Dermis microvascular lymphatic vessel endothelial cell (primary cell): ENCODE measurements around the gene BCL2L2. TPM values are rescaled to one million over a fixed set of nuclear protein-coding genes. Genes with fewer than 3 reads are reported as not detected.

Experiments
- DNase-seq, 2 donors: peaks; one replicate each; pipeline versions ENCODE4 v3.0.0 to v3.0.0-alpha.2; 2010; ENCODE audit warnings: low read depth in 2 of 2
- total RNA-seq: library from RNA; depleted of rRNA; stranded (reverse); fragments of >200 nt; gene quantifications from 2 replicates; pipeline ENCODE4 v1.2.1, GENCODE V29; 2014

BCL2L2 gene
- total RNA-seq, 1 donor from 2014 or later = 10.9 TPM

DNA sequence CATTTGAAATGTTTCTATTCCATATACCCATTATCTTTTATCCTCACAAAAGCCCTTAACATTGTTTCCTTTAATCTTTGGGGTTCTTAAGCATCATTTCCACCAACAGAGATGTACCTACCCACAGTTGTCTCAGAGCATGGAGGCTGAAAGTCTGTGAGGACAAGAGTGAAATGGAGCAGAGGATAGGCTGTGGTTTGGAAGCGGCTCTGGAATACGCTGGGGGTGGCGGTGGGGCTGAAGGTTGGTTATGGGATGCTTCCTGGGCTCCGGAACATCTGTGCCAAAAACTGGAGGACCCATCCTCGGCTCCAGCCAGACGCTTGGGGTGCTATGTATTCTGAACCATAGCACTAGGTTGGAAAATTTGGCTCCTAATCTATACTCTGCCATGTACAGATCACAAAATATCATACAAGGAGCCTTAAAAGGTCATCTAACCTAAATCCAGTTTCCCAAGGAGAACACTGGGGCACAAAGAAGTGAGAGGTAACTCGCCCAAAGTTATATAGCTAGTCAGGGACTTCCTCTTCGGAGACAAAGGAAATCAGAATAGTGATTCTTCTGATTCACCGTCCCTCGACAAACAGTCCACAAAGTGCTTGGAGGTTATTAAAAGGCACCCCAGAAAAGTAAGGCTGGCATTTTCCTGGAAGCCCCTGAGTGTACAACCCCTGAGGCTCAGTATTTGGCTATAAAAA is 6.5 kb upstream of the BCL2L2 start:
- DNase-seq = no peak

DNA sequence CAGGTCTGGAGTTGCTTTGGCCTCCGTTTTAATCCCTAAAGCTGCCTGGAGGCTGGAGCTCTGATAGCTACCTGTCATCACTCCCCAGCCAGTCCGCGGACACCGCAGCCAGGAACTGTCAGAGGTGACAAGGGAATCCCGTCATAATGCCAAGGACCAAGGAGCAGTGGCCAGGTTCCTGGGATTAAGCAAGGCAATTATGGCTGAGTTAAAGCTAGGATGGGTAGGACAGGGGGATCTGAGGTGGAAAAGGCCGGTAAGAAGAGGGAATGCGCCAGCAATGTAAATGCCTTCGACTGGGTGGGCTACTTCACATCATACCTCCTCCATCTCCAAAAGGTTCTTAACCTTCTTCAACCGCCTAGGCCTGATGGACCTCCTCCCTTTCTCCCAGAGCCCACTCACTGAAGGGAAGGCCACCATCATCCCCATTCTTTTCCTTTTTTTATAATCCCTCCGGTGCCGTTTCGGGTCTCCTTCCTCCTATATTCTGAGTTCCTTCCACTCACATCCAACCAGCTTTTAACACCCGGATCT is 5.9 kb upstream of the BCL2L2 start:
- DNase-seq = peak in 1 of 2 donors; percentile 47

DNA sequence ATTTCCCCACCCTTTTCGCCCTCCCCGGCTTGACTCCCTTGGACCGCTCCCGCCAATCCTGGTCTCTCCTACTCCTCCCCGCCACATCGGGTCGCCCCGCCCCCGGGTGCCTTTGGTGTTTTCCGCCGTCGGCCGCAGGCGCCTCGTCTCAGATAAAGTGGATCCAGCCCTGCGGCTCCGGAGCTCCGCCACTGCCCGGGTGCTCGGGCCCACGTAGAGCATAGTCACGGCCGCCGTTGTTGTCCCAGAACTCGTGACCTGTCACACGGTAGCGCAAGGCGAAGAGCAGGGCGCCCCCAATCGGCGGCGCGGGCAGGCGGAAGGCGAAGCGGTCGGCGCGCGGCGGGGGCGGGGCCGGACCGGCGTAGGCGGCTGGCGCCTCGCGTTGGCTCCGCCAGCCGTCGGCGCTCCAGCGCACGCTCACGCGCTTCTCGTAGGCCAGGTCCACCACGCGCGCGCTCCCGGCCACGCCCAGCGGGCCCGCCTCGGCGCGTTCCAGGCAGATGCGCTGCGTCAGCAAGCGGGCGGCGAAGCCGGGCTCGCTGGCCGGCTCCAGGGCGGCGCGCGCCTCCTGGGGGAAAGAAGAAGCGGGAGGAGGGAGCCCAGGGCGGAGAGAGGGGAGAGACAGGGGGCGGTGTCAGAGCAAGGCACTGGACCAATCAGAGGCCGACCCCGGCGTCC is 5.2 kb upstream of the BCL2L2 start:
- peak; percentile 95 to 99 for DNase-seq

DNA sequence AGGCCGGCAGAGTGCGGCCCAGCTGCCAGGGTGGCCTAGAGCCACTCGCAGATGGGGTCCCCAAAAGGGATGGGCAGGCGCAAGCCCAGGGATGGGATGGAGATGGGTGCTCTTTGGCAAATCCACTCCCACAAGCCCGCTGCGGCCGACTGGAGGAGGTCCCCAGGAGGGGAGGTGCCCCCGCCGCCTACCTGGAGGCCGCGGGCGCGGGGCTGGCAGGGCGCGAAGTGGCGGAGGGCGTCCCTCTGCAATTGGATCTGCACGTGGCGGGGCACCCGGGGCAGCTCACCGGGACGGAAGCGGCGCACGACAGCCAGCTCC is 4.7 kb upstream of the BCL2L2 start:
- DNase-seq = no peak

DNA sequence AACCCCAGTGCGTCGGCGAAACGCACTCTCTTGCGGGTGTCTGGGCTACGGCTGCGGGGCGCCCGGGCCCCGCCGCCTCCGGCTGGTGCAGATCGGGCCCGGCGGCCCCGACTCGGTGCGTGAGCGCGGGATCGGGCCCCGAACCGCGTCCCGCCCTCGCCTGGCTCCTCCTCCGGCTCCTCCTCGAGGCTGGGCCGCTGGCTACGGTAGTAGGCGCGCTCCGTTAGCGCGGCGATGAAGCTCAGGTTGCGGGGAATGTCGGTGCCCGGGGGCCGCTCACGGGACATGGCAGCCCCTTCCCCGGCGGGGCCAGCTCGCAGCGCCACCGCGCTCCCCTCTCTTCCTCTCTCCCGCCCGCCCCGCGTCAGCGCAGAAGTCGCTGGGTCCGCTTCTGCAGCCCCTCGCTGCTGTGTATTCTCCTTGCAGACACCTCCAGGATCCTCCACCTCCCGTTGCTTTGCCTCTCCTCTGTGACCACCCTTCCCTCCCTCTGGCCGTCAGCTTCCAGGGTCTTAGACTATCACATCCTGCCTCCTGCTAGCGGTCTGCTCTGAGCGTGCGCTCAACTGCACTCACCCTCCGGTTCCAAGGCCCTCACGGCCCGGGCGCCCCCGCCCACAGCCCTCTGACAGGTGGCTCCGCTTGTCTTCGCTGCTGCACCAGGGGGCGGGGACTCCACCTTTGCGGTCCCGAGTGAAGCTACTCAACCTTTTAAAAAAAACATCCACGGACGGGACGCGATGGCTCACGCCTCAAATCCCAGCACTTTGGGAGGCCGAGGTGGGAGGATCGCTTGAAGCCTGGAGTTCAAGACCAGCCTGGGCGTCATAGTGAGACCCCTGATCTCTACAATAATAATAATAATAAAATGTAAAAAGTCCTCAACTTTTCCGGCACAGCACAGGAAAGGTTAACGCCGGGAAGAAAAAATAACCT is 4.1 kb upstream of the BCL2L2 start, which contains the start of gene PPP1R3E:
Gene PPP1R3E, minus strand, starts transcription at position 570 of the 936 bp plus-strand sequence. Its CDS starts 283 bp downstream, at position 287.
- DNase-seq = peak in 1 of 2 donors; percentile 63

DNA sequence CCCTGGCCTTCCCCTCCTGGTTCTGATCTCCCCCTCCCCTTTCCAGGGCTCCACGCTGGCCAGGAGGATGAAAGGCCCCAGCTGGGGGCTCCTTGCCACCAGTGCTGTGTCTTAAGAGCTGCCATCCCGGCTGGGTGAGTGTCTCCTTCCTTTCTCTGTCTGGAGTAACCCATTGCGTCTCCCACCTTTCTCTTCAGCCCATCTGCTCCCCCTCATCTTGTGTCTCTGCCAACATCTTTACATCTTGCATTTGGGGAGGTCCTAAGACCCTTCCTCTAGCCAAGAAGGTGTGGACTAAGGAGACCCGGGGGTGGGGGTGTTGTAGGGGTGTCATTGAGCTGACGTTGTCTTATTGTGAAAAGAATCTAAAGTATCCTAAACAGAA is 505 bp downstream of the BCL2L2 start:
- DNase-seq = no peak

DNA sequence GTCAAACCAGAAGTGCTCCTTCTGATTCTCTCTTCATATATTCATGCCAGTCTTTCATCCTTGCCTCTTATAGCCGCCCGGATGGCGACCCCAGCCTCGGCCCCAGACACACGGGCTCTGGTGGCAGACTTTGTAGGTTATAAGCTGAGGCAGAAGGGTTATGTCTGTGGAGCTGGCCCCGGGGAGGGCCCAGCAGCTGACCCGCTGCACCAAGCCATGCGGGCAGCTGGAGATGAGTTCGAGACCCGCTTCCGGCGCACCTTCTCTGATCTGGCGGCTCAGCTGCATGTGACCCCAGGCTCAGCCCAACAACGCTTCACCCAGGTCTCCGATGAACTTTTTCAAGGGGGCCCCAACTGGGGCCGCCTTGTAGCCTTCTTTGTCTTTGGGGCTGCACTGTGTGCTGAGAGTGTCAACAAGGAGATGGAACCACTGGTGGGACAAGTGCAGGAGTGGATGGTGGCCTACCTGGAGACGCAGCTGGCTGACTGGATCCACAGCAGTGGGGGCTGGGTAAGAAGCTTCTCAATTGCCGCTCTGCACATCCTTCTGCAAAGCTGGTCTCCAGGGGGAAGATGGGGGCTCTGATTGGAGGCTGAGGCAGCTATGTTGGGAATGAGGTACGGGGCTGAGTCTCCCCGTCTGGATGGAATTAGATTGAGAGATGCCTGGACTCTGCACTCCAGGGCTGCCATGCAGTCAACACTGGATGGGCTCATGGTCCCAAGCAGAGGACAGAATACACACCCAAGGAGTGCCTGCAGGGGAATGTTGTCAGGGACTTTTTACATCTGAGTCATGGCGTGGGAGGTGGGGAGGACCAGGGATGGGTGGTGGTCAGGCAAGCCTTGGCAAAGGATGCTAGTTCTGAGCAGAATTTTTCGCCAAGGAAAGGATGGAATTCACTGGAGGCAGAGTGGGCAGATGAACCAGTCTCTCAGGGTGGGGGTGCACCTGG is 1.3 kb downstream of the BCL2L2 start:
- no peak for DNase-seq

DNA sequence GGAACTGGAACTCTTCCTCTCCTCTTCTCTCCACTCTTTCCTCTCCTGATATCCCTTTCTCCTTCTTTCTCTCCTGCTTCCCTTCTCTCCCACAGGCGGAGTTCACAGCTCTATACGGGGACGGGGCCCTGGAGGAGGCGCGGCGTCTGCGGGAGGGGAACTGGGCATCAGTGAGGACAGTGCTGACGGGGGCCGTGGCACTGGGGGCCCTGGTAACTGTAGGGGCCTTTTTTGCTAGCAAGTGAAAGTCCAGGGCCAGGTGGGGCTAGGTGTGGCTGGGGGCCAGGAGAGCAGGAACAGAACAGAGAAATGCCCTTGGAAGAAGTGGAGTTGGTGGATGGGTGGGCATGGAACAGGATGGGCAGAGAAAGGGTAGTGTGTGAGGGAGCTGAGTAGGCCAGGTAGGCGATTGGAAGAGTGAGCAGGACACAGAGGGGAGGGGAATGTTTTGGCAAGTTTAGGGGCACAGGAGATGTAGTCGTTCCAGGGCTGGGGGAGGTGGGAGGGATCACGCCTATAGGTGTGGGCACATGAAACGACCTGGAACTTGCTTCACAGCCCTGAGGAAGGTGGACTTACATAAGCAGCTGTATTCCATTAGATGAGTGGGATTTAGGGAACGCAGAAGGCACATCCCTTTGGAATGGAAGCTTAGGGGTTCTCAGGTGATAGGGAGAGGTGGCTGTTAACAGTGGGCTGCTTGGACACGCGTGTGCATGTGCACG is 2.2 kb downstream of the BCL2L2 start:
- DNase-seq = no peak

DNA sequence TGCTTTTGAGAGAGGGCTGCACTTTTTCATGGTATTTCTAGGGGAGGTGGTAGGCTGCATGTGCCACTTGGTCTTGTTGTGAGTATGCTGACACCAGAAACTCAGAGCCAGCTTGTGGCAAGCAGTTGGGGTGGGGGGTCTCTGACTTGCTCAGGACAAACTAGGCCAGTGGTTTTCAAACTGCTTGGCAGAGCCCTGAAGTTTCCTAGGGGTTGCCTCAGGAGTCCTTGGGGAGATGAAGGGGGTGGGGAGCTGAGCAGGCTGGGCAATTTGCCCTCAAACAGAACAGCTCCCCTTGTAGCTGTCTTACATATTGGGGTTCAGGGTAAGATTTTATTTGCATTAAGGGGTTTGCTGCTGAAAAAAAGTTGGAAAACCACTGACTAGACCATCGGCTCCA is 3.9 kb downstream of the BCL2L2 start:
- DNase-seq = no peak

DNA sequence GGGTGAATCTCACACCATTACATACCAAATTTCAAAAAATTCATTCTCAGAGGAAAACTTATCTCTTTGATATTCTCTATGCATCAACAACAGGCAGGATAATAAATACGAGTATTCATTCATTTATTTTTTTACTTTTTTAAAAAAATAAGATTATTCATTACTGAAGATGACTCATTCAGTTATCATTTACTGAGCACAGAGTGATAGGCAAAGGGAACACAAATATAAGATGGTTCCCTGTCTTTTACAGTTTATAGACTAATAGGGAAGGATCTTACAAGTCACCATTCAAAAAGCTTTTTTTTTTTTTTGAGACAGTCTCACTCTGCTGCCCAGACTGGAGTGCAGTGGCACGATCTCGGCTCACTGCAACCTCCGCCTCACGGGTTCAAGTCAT is 9.7 kb downstream of the BCL2L2 start:
- DNase-seq = no peak

DNA sequence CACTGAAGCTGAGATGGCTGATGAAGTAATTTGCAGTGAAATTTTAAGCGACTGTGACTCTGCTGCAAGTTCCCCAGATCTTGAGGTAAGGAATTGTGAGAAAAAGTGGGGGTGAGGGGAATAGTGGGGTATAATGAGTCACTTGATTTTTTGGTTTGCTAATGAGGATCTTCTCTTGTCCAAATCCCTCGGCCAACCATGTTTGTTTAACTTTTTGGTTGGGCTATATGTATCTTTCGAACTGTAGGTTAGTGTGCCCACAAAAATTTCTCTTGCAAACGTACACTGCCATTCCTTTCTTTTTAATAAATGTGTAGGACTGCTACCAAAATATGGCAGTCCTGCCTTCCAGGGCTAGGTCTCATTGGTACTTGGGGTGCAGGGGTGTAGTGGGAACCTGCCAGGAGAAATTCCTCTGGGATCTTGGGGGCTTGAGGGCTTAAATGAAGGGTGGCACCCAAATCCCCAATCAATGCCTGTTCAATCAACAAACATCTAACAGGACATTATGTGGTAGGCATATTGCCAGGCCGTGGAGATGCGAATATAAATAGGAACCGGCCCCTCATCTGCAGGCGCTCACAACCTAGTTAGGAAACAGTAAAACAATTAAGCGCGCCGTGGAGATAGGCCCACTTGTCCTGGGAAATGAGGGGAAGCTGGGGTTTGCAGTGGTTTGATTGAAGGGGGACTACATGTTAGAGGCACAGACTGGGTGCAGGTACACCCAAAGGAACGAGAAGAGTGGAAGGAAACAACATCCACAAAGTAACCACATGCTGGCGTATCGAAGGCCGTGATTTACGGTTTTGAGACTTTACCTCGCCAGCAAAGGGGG is 13.3 kb downstream of the BCL2L2 start:
- no peak for DNase-seq

DNA sequence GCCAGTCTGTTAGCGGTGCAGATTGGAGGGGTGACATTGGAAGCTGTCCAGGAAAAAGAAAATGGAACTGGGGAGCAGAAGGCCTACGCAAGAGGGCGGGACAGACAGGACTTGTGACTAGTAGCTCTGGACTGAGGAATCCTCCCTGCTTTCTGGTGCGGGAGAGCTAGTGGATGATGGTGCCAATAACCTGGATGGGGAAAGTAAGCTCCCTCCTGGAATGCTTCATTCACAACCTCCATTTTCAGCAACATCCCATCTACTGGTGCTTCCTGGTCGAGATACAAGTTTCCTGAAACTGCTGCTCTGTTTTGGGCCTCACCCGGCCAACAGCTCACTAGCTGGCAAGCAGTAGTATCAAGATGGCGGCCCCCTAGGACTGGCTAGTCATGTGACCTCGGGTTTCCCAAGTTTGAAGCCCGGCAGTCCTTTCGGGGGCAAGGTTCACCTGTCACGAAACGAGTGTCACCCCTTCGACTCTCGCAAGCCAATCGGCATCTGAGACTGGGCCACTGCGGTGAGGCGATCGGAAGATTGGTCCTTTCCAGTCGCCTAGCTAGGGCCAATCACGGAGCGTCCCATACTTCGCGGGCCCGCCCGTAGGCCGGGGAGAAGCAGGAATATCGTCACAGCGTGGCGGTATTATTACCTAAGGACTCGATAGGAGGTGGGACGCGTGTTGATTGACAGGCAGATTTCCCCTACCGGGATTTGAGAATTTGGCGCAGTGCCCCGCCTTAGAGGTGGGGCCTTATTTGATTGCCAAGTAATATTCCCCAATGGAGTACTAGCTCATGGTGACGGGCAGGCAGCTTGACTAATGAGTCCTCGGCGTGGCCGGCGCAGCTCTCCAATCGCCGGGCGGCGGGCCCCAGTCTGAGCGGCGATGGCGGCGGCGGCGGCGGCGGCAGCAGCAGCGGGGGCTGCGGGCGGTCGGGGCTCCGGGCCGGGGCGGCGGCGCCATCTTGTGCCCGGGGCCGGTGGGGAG is 14.2 kb downstream of the BCL2L2 start, which contains the start of gene PABPN1:
Gene PABPN1, plus strand, starts transcription at position 874 of the 988 bp plus-strand sequence. Its CDS starts 13 bp downstream, at position 887.
- peak; percentile 100 for DNase-seq

DNA sequence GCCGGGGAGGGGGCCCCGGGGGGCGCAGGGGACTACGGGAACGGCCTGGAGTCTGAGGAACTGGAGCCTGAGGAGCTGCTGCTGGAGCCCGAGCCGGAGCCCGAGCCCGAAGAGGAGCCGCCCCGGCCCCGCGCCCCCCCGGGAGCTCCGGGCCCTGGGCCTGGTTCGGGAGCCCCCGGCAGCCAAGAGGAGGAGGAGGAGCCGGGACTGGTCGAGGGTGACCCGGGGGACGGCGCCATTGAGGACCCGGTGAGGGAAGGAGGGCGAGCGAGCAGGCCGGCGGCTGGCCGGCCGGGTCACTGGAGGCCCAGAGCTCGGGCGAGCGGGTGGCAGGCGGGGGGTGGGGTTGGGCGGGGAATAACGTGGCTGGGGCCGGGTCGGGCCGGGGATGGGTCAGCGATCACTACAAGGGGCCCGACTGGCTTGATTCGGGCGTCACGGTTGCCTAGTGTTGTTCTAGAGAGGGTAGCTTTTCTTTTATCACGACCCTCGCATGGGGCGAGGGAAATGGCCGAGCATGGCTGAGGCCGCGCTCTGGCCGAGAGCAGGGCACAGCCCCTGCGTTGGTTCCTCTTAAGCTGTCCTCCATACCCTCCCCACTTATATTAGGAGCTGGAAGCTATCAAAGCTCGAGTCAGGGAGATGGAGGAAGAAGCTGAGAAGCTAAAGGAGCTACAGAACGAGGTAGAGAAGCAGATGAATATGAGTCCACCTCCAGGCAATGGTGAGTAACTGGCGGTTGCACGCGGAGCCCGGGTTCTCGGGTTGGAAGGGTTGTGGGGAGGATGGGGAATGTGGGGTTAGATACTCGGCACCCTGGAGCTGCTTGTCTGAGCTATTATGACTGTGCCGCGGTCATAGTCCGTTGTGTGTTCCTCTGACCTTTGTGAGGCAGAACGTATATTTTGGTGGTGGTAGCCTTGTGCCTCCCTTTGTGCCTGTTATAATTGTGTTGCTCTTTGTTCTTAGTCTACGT is 15.2 kb downstream of the BCL2L2 start:
- DNase-seq = peak in 1 of 2 donors; percentile 51

DNA sequence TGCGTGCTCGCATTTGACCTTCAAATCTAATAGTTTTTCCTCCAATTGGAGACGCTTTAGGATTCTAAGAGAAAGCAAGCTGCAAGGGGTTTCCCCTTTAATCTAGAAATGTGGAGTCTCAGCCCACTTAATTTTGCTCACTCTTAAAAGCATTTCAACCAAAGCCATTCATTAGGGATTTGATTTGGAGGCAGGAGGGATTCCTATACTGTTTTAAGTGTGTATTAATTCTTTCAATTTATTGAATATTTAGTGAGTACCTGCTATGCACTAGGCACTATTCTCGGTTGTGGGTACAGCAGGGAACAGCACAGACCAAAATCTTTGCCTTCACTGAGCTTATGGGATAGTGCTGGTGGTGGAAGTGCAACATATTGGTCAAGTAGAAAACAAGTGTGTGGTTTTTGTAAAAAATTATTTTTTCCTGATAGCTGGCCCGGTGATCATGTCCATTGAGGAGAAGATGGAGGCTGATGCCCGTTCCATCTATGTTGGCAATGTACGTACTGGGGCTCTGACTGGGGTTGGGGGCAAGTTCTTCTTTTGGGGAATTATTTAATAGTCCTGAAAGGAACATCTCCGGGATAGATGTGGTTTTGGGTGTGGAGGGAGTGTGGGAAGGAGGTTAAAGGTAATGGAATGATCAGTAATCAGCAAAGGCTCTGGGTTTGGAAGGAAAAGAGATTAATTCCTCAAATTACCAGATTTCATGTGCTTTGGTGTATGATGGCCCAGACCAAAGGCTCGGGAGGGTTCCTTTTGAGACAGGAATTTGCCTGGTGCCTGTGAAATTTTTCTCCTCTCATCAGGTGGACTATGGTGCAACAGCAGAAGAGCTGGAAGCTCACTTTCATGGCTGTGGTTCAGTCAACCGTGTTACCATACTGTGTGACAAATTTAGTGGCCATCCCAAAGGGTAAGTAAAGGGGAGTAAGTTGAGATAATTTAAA is 16.2 kb downstream of the BCL2L2 start:
- DNase-seq = no peak

DNA sequence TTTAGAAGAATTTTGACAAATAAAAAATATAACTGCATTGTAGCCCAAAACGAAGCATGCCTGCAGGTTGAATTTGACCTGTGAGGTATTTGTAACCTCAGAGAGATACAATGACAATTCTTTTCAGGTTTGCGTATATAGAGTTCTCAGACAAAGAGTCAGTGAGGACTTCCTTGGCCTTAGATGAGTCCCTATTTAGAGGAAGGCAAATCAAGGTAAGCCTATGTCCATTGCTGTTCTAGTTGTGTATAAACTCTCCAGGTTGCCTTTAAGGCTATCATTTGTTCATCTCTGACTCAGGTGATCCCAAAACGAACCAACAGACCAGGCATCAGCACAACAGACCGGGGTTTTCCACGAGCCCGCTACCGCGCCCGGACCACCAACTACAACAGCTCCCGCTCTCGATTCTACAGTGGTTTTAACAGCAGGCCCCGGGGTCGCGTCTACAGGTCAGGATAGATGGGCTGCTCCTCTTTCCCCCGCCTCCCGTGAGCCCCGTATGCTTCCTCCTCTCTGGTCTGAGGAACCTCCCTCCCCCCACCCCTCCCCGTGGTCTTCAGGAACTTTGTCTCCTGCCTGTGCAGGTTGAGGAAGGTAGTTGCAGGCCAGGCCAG is 17.3 kb downstream of the BCL2L2 start:
- DNase-seq = no peak
